ENCODE data around the gene MYH6.

Gene MYH6

GRCh38 chr14:23437133-23438100 lies 29.3 kb upstream of the MYH6 start:
- Histone ChIP-seq H2BK5ac (ENCODE audit: low read depth, low read length, poor library complexity) (no peak overlapping the region), H3K4me1 (ENCODE audit: control insufficient read depth in 1 of 2, insufficient read depth in 2 of 2, low read length in 2 of 2) (peaks cover 4 to 5% of the 10 kb centered on the region in 2 experiments), H3K36me3 (ENCODE audit: control insufficient read depth in 1 of 2, insufficient read depth in 2 of 2, low read length in 2 of 2) (no peaks in the 10 kb centered on the region), H4K91ac (ENCODE audit: low read depth, low read length) (no peak overlapping the region), H2AK5ac (ENCODE audit: low read length) (no peak overlapping the region), H4K8ac (ENCODE audit: low read depth, low read length) (no peak overlapping the region), H3K27me3 (ENCODE audit: insufficient read depth, low read length) (no peaks in the 10 kb centered on the region), H3K9ac (ENCODE audit: low read length) (no peak overlapping the region), H3K27ac (ENCODE audit: low read depth, low read length) (no peak overlapping the region), H2AFZ (ENCODE audit: insufficient read depth, low read length, poor library complexity) (no peak overlapping the region), H3K18ac (ENCODE audit: low read length) (no peak overlapping the region), H3K9me3 (ENCODE audit: insufficient read depth, low read depth, low read length) (peaks cover 2% of the 10 kb centered on the region), H2BK120ac (ENCODE audit: insufficient read depth, low read length, poor library complexity) (no peak overlapping the region), H3K4ac (ENCODE audit: low read depth, low read length) (no peak overlapping the region), H3K4me2 (ENCODE audit: low read length) (no peak overlapping the region), H3K4me3 (ENCODE audit: low read depth, low read length) (no peak overlapping the region), H4K12ac (ENCODE audit: low read depth, low read length) (no peak overlapping the region), H2BK12ac (ENCODE audit: low read length) (no peak overlapping the region), H3K23ac (ENCODE audit: low read length) (no peak overlapping the region), H3K79me2 (ENCODE audit: control insufficient read depth, insufficient read depth, low read length, poor library complexity) (no peaks in the 10 kb centered on the region), H3K14ac (ENCODE audit: low read length) (no peak overlapping the region), H3K79me1 (ENCODE audit: low read length) (no peaks in the 10 kb centered on the region)
- no CpG with 5 or more reads among the region's 8 CpGs for WGBS (ENCODE audit: extremely low coverage, insufficient coverage, insufficient read length)
- DNase-seq = no peak

- H2BK5ac ChIP-seq (ENCODE audit: low read depth, low read length, poor library complexity) = no peak overlapping the region
- H3K79me1 ChIP-seq (ENCODE audit: low read length) = no peaks in the 10 kb centered on the region
- no peak overlapping the region for H3K23ac ChIP-seq (ENCODE audit: low read length)
- H2BK12ac ChIP-seq (ENCODE audit: low read length) = no peak overlapping the region
- H3K4me2 ChIP-seq (ENCODE audit: low read length) = no peak overlapping the region
- no peak overlapping the region for H2BK120ac ChIP-seq (ENCODE audit: insufficient read depth, low read length, poor library complexity)
- H3K14ac ChIP-seq (ENCODE audit: low read length) = no peak overlapping the region
- peaks cover 4 to 5% of the 10 kb centered on the region in 2 experiments for H3K4me1 ChIP-seq (ENCODE audit: control insufficient read depth in 1 of 2, insufficient read depth in 2 of 2, low read length in 2 of 2)
- no peaks in the 10 kb centered on the region for H3K36me3 ChIP-seq (ENCODE audit: control insufficient read depth in 1 of 2, insufficient read depth in 2 of 2, low read length in 2 of 2)
- no peaks in the 10 kb centered on the region for H3K27me3 ChIP-seq (ENCODE audit: insufficient read depth, low read length)
- H3K9ac ChIP-seq (ENCODE audit: low read length) = no peak overlapping the region
- no peaks in the 10 kb centered on the region for H3K79me2 ChIP-seq (ENCODE audit: control insufficient read depth, insufficient read depth, low read length, poor library complexity)
- H4K8ac ChIP-seq (ENCODE audit: low read depth, low read length) = no peak overlapping the region
- H3K18ac ChIP-seq (ENCODE audit: low read length) = no peak overlapping the region
- no peak overlapping the region for H3K27ac ChIP-seq (ENCODE audit: low read depth, low read length)
- H3K9me3 ChIP-seq (ENCODE audit: insufficient read depth, low read depth, low read length) = peaks cover 4% of the 10 kb centered on the region
- H2AK5ac ChIP-seq (ENCODE audit: low read length) = no peak overlapping the region
- DNase-seq = no peak
- WGBS (ENCODE audit: extremely low coverage, insufficient coverage, insufficient read length) = no CpG with 5 or more reads among the region's 15 CpGs
- H4K91ac ChIP-seq (ENCODE audit: low read depth, low read length) = no peak overlapping the region
- H3K4me3 ChIP-seq (ENCODE audit: low read depth, low read length) = no peak overlapping the region
- no peak overlapping the region for H3K4ac ChIP-seq (ENCODE audit: low read depth, low read length)
- no peak overlapping the region for H2AFZ ChIP-seq (ENCODE audit: insufficient read depth, low read length, poor library complexity)
- no peak overlapping the region for H4K12ac ChIP-seq (ENCODE audit: low read depth, low read length)
Observed at GRCh38 chr14:23436327-23437132, 28.5 kb upstream of the MYH6 start.

- H4K8ac ChIP-seq (ENCODE audit: low read depth, low read length) = no peak within 1 kb of the TSS
- no peaks in the 10 kb centered on the region for H3K36me3 ChIP-seq (ENCODE audit: control insufficient read depth in 1 of 2, insufficient read depth in 2 of 2, low read length in 2 of 2)
- H3K9me3 ChIP-seq (ENCODE audit: insufficient read depth, low read depth, low read length) = peaks cover 6% of the 10 kb centered on the region
- H2BK12ac ChIP-seq (ENCODE audit: low read length) = no peak within 1 kb of the TSS
- H3K18ac ChIP-seq (ENCODE audit: low read length) = no peak within 1 kb of the TSS
- H2AFZ ChIP-seq (ENCODE audit: insufficient read depth, low read length, poor library complexity) = no peak within 1 kb of the TSS
- no peak within 1 kb of the TSS for H2BK120ac ChIP-seq (ENCODE audit: insufficient read depth, low read length, poor library complexity)
- no peak within 1 kb of the TSS for H3K9ac ChIP-seq (ENCODE audit: low read length)
- no peak within 1 kb of the TSS for H3K14ac ChIP-seq (ENCODE audit: low read length)
- no peak within 1 kb of the TSS for H3K4me2 ChIP-seq (ENCODE audit: low read length)
- H3K4me3 ChIP-seq (ENCODE audit: low read depth, low read length) = peak within 1 kb of the TSS; percentile 1
- H2AK5ac ChIP-seq (ENCODE audit: low read length) = no peak within 1 kb of the TSS
- no peaks in the 10 kb centered on the region for H3K79me1 ChIP-seq (ENCODE audit: low read length)
- H3K27me3 ChIP-seq (ENCODE audit: insufficient read depth, low read length) = no peaks in the 10 kb centered on the region
- H3K4me1 ChIP-seq (ENCODE audit: control insufficient read depth in 1 of 2, insufficient read depth in 2 of 2, low read length in 2 of 2) = peaks cover 4 to 5% of the 10 kb centered on the region in 2 experiments
- no peaks in the 10 kb centered on the region for H3K79me2 ChIP-seq (ENCODE audit: control insufficient read depth, insufficient read depth, low read length, poor library complexity)
- H4K91ac ChIP-seq (ENCODE audit: low read depth, low read length) = no peak within 1 kb of the TSS
- DNase-seq = no peak
- H3K23ac ChIP-seq (ENCODE audit: low read length) = no peak within 1 kb of the TSS
- no CpG with 5 or more reads among the region's 10 CpGs for WGBS (ENCODE audit: extremely low coverage, insufficient coverage, insufficient read length)
- H3K27ac ChIP-seq (ENCODE audit: low read depth, low read length) = no peak within 1 kb of the TSS
- no peak within 1 kb of the TSS for H3K4ac ChIP-seq (ENCODE audit: low read depth, low read length)
- no peak within 1 kb of the TSS for H2BK5ac ChIP-seq (ENCODE audit: low read depth, low read length, poor library complexity)
- no peak within 1 kb of the TSS for H4K12ac ChIP-seq (ENCODE audit: low read depth, low read length)
Observed at GRCh38 chr14:23435543-23436326, 27.7 kb upstream of the MYH6 start, which contains the start of gene MYH7. TSS of gene MYH7 (minus strand) at chr14:23435660. CDS start at chr14:23433732, 1,928 bp downstream.

Data from trophoblast cell (in vitro differentiated cells and primary cell).